COLO829 (cell line): ENCODE measurements around the gene REEP1.

Experiments
- DNase-seq: peaks from one replicate; pipeline ENCODE4 v3.0.0; 2012; ENCODE audit warnings: low spot score

REEP1 gene

DNA sequence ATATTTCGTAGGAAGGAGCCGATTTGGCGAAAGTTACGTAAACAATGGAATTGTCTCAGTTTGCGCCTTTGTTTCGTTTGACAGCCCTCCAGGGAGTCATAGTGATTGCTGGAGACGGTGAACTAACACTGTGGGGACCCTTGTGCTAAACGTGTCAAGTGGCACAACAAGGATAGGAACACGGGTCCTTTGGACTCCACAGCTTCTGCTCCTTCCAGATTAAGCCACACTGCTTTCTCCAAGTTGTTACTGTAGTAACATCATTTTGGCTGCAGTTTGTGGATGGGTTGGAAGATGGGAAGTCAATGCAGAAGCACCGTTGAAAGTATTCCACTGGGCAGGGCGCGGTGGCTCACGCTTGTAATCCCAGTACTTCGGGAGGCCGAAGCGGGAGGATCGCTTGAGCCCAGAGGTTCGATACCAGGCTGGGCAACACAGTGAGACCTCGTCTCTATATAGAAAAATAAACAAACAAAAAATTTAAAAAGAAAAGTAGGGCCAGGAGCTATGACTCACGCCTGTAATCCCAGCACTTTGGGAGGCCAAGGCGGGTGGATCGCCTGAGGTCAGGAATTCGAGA lies 141.5 kb downstream of the REEP1 start:
- DNase-seq = no peak

DNA sequence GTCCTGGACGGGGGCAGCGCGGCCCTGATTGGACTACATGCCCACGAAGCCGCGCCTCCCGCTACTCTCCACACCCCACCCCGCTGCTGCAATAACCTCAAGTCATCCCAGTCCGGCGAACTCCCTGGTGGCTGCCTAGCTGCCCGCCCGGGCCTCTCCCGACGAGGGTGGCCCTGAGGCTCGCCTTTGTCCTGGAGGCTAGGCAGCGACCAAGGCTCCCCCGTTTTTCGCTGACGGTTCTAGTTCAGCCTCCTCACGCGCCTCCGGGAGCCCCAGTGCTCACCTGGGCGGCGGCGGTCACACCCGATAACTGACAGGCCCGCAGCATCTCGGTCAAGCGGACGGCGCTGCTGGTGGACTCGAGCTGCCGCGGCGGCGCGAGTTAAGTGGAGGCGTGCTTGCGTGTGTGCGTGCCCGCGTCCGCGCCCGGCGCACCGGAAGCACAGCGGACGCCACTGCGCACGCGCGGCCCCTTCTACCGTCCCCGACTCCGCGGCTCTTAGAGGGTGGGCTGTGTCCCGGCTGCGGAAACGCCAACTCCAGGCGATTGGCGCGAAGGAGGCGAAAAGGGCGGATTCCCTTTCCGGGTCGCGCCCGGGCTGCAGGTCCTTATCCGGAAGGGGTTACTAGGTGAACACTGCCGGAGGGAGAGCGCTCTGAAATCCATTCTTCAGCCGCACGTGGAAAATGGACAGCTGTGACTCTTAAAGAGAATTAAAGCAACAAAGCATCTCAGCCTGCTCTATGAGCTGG lies 142.2 kb downstream of the REEP1 start, which contains the start of gene IMMT:
IMMT (minus strand) TSS at position 408 of the 753 bp plus-strand sequence; CDS start at position 328, 80 bp downstream.
- peak; percentile 95 for DNase-seq

DNA sequence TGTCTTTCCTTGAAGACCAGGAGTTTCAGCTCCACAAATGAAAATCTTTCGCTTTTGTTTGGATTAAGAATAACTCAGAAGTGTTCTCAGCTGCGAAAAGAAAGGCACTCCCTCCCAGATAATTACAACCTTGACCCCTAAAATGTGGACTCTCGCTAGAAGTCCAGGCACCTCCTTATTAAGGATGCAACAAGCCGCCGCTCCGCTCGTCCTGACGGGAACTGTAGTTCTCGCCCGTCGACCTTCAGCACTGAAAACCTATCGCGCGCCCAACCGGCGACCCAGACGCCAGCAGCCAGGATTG lies 142.7 kb downstream of the REEP1 start:
- no peak for DNase-seq

DNA sequence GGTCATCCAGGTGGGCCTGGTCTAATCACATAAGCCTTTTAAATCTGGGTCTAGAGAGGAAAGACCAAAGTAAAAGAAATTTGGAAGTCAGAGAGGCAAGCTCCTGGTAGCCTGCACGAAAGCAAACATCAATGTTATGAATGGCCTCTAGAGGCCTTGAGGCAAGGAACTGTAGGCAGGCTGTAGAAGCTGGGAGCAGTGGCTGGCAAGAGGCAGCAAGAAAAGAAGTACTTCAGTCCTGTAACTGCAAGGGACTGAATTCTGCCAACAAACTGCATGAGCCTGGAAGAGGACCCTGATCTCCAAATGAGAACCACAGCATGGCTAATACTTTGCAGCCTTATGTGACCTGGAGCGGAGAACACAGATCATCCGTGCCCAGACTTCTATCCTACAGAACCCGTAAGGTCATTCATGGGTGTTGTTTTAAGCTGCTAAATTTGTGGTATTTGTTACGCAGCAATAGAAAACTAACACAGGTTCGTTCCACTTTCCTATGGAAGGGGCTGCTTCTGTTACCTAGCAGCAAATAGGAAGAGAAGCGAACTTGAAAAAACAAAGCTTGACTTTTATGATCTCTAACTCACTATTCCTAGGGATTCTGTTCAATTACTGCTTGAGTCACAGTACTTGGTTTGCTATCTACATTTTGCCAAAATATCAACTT lies 143.4 kb downstream of the REEP1 start:
- no peak for DNase-seq

DNA sequence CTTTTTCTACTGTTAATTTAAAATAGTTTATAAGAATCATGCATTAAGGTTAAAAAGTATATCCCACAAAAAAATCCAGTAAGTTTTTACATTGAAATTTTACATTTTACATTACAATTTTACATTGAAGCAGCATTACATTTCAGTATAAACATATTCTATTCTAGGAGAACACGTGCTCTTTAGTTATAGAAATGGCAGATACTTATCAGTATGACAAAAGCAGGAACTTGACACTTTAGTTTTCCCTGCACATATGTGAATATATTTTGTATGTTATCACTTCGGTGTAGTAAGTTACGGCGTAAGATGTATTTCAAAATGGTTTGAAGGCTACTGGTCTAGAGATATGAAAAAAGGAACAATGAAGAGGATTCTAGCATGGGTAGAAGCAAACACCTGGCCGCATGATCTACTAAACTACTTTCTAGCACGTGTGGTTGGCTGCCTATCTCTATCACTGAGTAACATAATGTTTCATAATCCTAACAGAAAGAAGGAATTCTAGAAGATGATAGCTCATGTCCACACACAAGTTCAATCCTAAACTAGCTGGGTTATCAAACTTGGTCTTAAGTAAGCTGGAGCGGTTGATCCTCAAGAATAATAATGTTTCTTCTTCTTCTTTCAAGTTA lies 147.5 kb downstream of the REEP1 start:
- DNase-seq = no peak

DNA sequence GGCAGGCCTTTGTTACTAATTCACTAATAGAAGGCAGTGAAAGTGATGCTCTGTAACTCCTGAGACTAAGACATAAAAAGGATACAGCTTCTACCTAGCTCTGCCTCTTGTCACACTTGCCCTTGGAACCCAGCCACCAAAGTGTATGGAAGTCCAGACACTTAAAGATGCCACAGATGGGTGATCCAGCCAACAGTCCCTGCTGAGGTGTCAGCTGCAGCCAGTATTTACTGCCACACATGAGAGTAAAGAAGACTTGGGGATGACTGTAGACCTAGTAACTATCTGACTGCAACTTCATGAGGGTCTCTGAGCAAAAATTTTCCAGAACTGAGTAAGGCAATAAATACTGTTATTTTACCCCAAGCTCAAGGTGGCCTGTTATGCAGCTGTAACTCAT lies 151.0 kb downstream of the REEP1 start:
- DNase-seq = no peak

DNA sequence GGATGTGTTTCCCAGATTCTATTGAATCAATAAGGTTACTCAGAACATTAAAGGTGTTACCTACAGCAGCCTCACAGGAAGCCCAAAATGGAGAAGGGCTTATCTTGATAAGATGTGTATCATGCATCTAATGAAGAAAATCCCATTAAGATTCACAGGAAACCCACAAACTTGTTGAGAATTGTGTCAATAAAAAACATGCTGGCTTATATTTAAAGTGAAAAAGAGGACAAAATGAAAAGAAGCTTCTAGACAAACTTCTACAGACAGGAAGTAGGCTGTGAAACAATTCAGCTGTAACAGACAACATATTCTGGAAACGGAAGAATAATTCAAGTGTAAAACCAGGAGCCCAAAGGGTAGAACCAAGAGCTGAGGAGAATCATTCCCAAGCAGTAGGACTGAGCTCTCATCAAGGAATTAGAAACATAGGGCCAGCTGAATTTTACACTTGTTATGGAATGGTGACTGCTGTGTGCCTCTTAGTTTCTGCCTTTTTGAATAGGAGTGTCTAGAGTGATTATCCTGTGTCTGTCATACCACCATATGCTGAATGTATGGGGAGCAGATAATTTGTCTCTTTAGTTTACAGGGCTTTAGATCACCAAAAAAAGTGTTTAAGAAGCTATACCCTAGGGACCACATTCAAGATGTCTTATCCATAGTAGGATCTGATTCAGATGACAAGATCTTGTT lies 151.8 kb downstream of the REEP1 start:
- no peak for DNase-seq

DNA sequence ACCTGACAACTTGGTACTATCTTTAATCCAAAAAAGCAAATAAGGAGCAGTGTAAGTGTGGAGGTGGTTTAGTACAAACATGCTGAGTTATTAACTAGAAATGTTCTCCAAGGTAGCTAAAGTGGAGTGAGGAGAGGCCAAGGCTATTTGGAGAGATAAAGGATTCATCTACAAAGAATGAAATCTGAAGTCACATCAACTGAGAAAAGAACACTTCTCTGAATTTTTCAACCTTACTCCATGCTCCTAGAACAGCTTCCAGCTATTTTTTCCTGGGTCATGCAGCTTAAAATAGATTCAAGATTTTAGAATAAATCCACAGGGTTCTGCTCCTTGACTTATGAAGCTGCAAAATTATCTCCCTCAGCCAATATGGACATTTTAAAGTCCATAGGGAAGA lies 160.8 kb downstream of the REEP1 start:
- DNase-seq = no peak

DNA sequence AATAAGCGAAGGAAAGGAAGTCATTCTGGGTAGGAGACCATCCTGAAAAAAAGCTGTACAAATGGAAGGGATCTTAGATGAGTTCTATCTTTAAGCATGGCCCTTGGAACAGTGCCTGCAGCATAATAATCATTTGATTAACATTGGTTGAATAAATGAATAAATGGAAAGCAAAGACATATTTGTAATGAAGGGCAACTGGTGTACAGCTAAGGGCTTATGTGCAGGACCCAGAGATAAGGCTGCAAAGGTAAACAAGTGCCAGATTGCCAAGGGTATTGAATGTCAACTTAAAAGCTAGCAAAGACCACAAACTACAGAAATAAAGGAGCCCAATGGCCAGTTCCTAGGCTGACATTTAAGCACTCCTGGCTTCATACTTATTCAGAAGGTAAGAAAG lies 161.6 kb downstream of the REEP1 start:
- no peak for DNase-seq

DNA sequence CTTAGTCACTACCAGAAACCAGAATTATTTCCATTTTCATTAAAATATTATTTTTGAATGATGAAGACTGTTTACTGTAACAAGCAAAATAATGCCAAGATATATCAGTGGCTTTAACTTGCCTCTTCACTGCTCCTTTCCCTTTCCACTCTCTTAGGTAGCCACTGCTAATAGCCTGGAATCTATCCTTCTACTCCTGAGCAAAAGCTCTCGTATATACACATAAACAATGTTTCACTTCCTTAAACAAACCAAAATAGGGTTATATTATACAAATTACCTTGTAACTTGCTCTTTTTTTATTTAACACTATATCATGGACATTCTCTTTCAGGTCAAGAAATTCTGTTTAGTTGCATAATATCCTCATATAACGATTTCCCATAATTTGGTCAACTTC lies 163.0 kb downstream of the REEP1 start:
- DNase-seq = no peak

DNA sequence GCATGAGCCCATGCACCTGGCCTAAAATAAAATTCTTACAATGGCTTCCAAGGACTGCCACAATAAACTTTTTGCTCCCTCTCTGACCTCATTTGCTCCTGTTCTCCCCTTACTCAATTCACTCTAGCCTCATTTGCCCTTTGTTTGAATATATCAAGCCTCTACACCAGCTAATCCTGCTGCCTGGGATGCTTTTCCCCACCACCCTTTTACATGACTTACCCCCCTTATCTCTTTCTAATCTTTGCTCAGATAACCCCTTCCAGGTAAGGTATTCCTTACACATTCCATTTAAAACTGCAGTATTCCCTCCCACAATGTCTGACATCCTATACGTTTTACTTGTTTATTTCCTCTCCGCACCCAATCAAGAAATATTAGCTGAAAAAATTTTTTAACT lies 164.8 kb downstream of the REEP1 start:
- no peak for DNase-seq

DNA sequence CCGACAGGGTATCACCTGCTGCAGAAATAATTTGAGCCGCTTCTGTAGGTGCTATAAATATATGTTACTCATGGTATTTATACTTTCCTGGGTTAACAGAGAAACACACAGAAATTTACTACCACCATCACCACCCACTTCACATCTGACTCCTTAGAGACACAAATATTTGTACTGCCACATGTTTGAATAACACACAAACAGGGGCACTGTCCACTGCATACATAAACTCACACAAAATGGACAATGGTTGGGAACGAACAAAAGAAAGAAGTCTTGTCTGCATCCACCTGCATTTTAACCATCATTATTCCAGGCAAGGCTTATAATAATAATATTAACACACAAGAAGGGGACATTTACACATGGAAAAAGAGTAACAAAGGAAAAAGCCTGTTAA lies 166.1 kb downstream of the REEP1 start:
- DNase-seq = no peak

DNA sequence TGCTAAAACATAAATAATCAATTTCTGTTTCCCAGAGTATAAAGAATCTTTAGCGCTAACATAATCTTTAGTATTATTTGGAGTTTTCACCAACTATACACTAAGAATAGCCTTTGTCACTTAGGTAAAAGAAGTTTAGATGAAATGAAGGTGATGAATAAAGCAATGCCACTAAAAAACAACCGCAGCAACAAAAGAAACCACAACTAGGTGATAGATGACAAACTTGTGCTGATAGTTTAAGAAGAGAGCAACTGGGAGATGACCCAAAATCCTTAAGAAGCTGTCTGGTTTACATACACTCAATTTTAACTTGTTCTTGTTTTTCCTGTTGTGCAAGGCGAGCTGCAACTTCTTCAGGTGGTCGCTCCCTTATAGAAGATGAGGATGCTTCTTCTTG lies 167.0 kb downstream of the REEP1 start:
- DNase-seq = no peak
